Stimulated activated CD8-positive, alpha-beta memory T cell treated with anti-CD3 and anti-CD28 coated beads, Interleukin-7, amount 100 ng/mL, for 1 hour (primary cell): ENCODE measurements around the gene HORMAD1.
"Not testable (repeated sequence)": the region's sequence is repeated elsewhere in the genome, so short reads cannot be mapped to it uniquely, and the experiment has no call there.

Experiments
- DNase-seq, 2 donors: peaks; one replicate each; pipeline ENCODE4 v3.0.0-alpha.2; 2020; ENCODE audit warnings: low read depth in 2 of 2

HORMAD1 gene

GRCh38 chr1:150696995-150697927 lies 23.4 kb downstream of the HORMAD1 start, which contains the start of gene GOLPH3L:
Gene GOLPH3L (minus strand): TSS chr1:150697154. CDS start chr1:150694838, 2,316 bp downstream.
- peak; percentile 67 to 72 for DNase-seq

GRCh38 chr1:150696590-150696989 lies 24.1 kb downstream of the HORMAD1 start:
- DNase-seq = no peak

- no peak for DNase-seq
These were observed 24.5 kb downstream of the HORMAD1 start for GRCh38 chr1:150696162-150696561.

- no peak for DNase-seq
These were observed 25.1 kb downstream of the HORMAD1 start for GRCh38 chr1:150695561-150695960.

- DNase-seq = no peak
These were observed 28.0 kb downstream of the HORMAD1 start for GRCh38 chr1:150692720-150693119.

GRCh38 chr1:150688763-150689162 lies 31.9 kb downstream of the HORMAD1 start:
- no peak for DNase-seq

GRCh38 chr1:150686275-150686674 lies 34.4 kb downstream of the HORMAD1 start:
- DNase-seq = no peak

GRCh38 chr1:150683914-150684313 lies 36.8 kb downstream of the HORMAD1 start:
- DNase-seq = no peak

- no peak for DNase-seq
These were observed 41.7 kb downstream of the HORMAD1 start for GRCh38 chr1:150678988-150679387.

GRCh38 chr1:150674881-150675280 lies 45.8 kb downstream of the HORMAD1 start:
- DNase-seq = no peak

- DNase-seq = no peak
These were observed 57.4 kb downstream of the HORMAD1 start for GRCh38 chr1:150663321-150663720.

- DNase-seq = no peak
These were observed 57.9 kb downstream of the HORMAD1 start for GRCh38 chr1:150662811-150663210.

- no peak for DNase-seq
These were observed 59.5 kb downstream of the HORMAD1 start for GRCh38 chr1:150661156-150661555.

GRCh38 chr1:150660584-150660983 lies 60.1 kb downstream of the HORMAD1 start:
- DNase-seq = no peak

GRCh38 chr1:150657064-150657463 lies 63.6 kb downstream of the HORMAD1 start:
- not testable (repeated sequence) for DNase-seq

- not testable (repeated sequence) for DNase-seq
These were observed 66.1 kb downstream of the HORMAD1 start for GRCh38 chr1:150654635-150655034.

GRCh38 chr1:150650193-150650592 lies 70.5 kb downstream of the HORMAD1 start:
- DNase-seq = no peak

GRCh38 chr1:150649441-150650075 lies 71.1 kb downstream of the HORMAD1 start:
- no peak for DNase-seq
